ENCODE results near the gene IQCF6. TPM values are rescaled to one million over a fixed set of nuclear protein-coding genes. Genes with fewer than 3 reads are reported as not detected.
"Not testable (repeated sequence)": the region's sequence is repeated elsewhere in the genome, so short reads cannot be mapped to it uniquely, and the experiment has no call there.

Gene IQCF6
- total RNA-seq, 1 donor from 2014 or later: not detected

DNA sequence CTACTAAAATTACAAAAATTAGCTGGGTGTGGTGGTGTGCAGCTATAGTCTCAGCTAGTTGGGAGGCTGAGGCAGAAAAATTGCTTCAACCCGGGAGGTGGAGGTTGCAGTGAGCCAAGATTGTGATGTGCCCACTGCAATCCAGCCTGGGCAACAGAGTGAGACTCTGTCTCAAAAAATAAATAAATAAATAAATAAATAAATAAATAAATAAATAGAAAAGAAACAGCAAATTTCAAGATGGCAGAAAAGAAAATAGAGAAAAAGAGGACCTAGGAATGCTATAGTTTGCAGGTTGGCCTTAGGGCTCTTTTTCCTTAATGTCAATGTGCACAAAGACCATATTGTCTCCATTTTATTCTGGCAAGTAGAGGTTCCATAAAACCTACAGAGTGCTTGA lies 28.2 kb downstream of the IQCF6 start:
- H3K9me3 Mint-ChIP-seq (ENCODE audit: unreplicated experiment): peaks cover 5% of the 10 kb centered on the region
- no peaks in the 10 kb centered on the region for H3K27me3 Mint-ChIP-seq (ENCODE audit: unreplicated experiment)
- TF ChIP-seq, protein P1, sequence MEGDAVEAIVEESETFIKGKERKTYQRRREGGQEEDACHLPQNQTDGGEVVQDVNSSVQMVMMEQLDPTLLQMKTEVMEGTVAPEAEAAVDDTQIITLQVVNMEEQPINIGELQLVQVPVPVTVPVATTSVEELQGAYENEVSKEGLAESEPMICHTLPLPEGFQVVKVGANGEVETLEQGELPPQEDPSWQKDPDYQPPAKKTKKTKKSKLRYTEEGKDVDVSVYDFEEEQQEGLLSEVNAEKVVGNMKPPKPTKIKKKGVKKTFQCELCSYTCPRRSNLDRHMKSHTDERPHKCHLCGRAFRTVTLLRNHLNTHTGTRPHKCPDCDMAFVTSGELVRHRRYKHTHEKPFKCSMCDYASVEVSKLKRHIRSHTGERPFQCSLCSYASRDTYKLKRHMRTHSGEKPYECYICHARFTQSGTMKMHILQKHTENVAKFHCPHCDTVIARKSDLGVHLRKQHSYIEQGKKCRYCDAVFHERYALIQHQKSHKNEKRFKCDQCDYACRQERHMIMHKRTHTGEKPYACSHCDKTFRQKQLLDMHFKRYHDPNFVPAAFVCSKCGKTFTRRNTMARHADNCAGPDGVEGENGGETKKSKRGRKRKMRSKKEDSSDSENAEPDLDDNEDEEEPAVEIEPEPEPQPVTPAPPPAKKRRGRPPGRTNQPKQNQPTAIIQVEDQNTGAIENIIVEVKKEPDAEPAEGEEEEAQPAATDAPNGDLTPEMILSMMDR (IDR thresholded peaks at IDR 0.05; ENCODE audit: partially characterized antibody, unreplicated experiment): no peak
- H3K36me3 Mint-ChIP-seq (ENCODE audit: unreplicated experiment): peaks cover 8% of the 10 kb centered on the region
- no peak for DNase-seq
- no peak overlapping the region for H3K4me3 Mint-ChIP-seq (ENCODE audit: unreplicated experiment)
- H3K27ac Mint-ChIP-seq (ENCODE audit: unreplicated experiment): no peak overlapping the region
- H3K4me1 Mint-ChIP-seq (ENCODE audit: low read depth, unreplicated experiment): no peaks in the 10 kb centered on the region

GRCh38 chr3:51748327-51748726 lies 30.7 kb downstream of the IQCF6 start:
- H3K27ac Mint-ChIP-seq (ENCODE audit: unreplicated experiment): no peak overlapping the region
- DNase-seq: no peak
- no peaks in the 10 kb centered on the region for H3K4me1 Mint-ChIP-seq (ENCODE audit: low read depth, unreplicated experiment)
- TF ChIP-seq, protein P1 (IDR thresholded peaks at IDR 0.05; ENCODE audit: partially characterized antibody, unreplicated experiment): no peak
- no peaks in the 10 kb centered on the region for H3K27me3 Mint-ChIP-seq (ENCODE audit: unreplicated experiment)
- H3K36me3 Mint-ChIP-seq (ENCODE audit: unreplicated experiment): no peaks in the 10 kb centered on the region
- H3K4me3 Mint-ChIP-seq (ENCODE audit: unreplicated experiment): no peak overlapping the region
- no peaks in the 10 kb centered on the region for H3K9me3 Mint-ChIP-seq (ENCODE audit: unreplicated experiment)

- TF ChIP-seq, protein P1 (IDR thresholded peaks at IDR 0.05; ENCODE audit: partially characterized antibody, unreplicated experiment): no peak
- Mint-ChIP-seq H3K4me1 (ENCODE audit: low read depth, unreplicated experiment) (no peaks in the 10 kb centered on the region), H3K4me3 (ENCODE audit: unreplicated experiment) (no peak overlapping the region), H3K36me3 (ENCODE audit: unreplicated experiment) (no peaks in the 10 kb centered on the region), H3K9me3 (ENCODE audit: unreplicated experiment) (no peaks in the 10 kb centered on the region), H3K27me3 (ENCODE audit: unreplicated experiment) (no peaks in the 10 kb centered on the region), H3K27ac (ENCODE audit: unreplicated experiment) (no peak overlapping the region)
- DNase-seq: no peak
These were observed 31.2 kb downstream of the IQCF6 start for GRCh38 chr3:51747840-51748239.

DNA sequence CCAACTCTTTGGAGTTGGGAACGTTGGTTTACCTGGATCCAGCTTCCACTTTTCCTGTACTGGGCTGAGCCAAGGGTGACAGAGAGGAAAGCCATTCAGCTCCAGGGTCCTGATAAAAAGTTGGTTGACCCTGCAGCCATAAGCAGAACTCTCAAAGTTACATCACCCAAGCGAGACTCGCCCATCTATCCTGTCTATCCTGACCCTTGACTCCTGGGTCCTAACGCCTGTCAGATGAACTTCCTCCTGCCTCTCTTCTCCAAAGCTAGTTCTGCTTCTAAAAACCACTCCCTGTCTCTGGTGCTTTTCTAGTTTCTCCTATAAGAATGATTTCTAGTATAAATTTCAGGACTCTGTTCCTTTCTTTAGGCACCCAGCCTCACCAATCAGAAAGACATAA lies 36.1 kb downstream of the IQCF6 start:
- H3K4me1 Mint-ChIP-seq (ENCODE audit: low read depth, unreplicated experiment); DNase-seq; H3K9me3 Mint-ChIP-seq (ENCODE audit: unreplicated experiment); H3K4me3 Mint-ChIP-seq (ENCODE audit: unreplicated experiment); H3K27me3 Mint-ChIP-seq (ENCODE audit: unreplicated experiment); H3K27ac Mint-ChIP-seq (ENCODE audit: unreplicated experiment): not testable (repeated sequence)
- H3K36me3 Mint-ChIP-seq (ENCODE audit: unreplicated experiment): peaks cover 16% of the 10 kb centered on the region

- H3K4me1 Mint-ChIP-seq (ENCODE audit: low read depth, unreplicated experiment); H3K27me3 Mint-ChIP-seq (ENCODE audit: unreplicated experiment); H3K27ac Mint-ChIP-seq (ENCODE audit: unreplicated experiment); H3K9me3 Mint-ChIP-seq (ENCODE audit: unreplicated experiment); H3K4me3 Mint-ChIP-seq (ENCODE audit: unreplicated experiment); DNase-seq: not testable (repeated sequence)
- peaks cover 16% of the 10 kb centered on the region for H3K36me3 Mint-ChIP-seq (ENCODE audit: unreplicated experiment)
These were observed 36.7 kb downstream of the IQCF6 start for GRCh38 chr3:51742320-51742719.

GRCh38 chr3:51739110-51739509 lies 39.9 kb downstream of the IQCF6 start:
- no peak overlapping the region for H3K27ac Mint-ChIP-seq (ENCODE audit: unreplicated experiment)
- H3K36me3 Mint-ChIP-seq (ENCODE audit: unreplicated experiment): peaks cover 16% of the 10 kb centered on the region
- H3K4me1 Mint-ChIP-seq (ENCODE audit: low read depth, unreplicated experiment): peaks cover 8% of the 10 kb centered on the region
- no peak overlapping the region for H3K4me3 Mint-ChIP-seq (ENCODE audit: unreplicated experiment)
- no peak for DNase-seq
- TF ChIP-seq, protein P1 (IDR thresholded peaks at IDR 0.05; ENCODE audit: partially characterized antibody, unreplicated experiment): no peak
- peaks cover 3% of the 10 kb centered on the region for H3K9me3 Mint-ChIP-seq (ENCODE audit: unreplicated experiment)
- no peaks in the 10 kb centered on the region for H3K27me3 Mint-ChIP-seq (ENCODE audit: unreplicated experiment)

Measured in glutamatergic neuron (in vitro differentiated cells).